Glutamatergic neuron (in vitro differentiated cells): Measurements from ENCODE around the gene MAT2A. TPM values are rescaled to one million over a fixed set of nuclear protein-coding genes. Genes with fewer than 3 reads are reported as not detected.

ENCODE experiments used
- DNase-seq: peaks from one replicate; pipeline ENCODE4 v3.0.0; 2022
- H3K27ac Mint-ChIP-seq: one replicate; pipeline ENCODE4 v1.8.0; 2020; ENCODE audit warnings: mild to moderate bottlenecking, mixed read lengths, inconsistent platforms; ENCODE audit not compliant: unreplicated experiment
- H3K27me3 Mint-ChIP-seq: one replicate; pipeline ENCODE4 v1.8.0; 2020; ENCODE audit warnings: mild to moderate bottlenecking, moderate library complexity, mixed read lengths, inconsistent platforms; ENCODE audit not compliant: unreplicated experiment
- H3K36me3 Mint-ChIP-seq: one replicate; pipeline ENCODE4 v1.8.0; 2020; ENCODE audit warnings: mild to moderate bottlenecking, mixed read lengths, inconsistent platforms; ENCODE audit not compliant: unreplicated experiment
- H3K4me1 Mint-ChIP-seq: one replicate; pipeline ENCODE4 v1.8.0; 2020; ENCODE audit warnings: mild to moderate bottlenecking, low read depth, mixed read lengths, inconsistent platforms; ENCODE audit not compliant: unreplicated experiment
- H3K4me3 Mint-ChIP-seq: one replicate; pipeline ENCODE4 v1.8.0; 2020; ENCODE audit warnings: mild to moderate bottlenecking, mixed read lengths, inconsistent platforms; ENCODE audit not compliant: unreplicated experiment
- H3K9me3 Mint-ChIP-seq: one replicate; pipeline ENCODE4 v1.8.0; 2020; ENCODE audit warnings: mild to moderate bottlenecking, moderate library complexity, mixed read lengths, inconsistent platforms; ENCODE audit not compliant: unreplicated experiment
- CTCF ChIP-seq: fragments of 200-600 bp; sonication (generic); IDR thresholded peaks from one replicate; pipeline ENCODE4 v1.5.0; 2021; ENCODE audit not compliant: partially characterized antibody, unreplicated experiment
- total RNA-seq: library from RNA; stranded (reverse); fragmentation: NEBNext Ultra II Directional; extraction: Animal tissue kit (Norgen Biotek cat#: 25700); gene quantifications from one replicate; pipeline ENCODE4 v1.2.1, GENCODE V29; 2021; ENCODE audit not compliant: unreplicated experiment

Gene MAT2A
- total RNA-seq, 1 donor from 2014 or later: 302 TPM

- no peak overlapping the region for H3K4me3 Mint-ChIP-seq
- DNase-seq: no peak
- H3K27me3 Mint-ChIP-seq: peaks cover 7% of the 10 kb centered on the region
- H3K36me3 Mint-ChIP-seq: no peaks in the 10 kb centered on the region
- H3K9me3 Mint-ChIP-seq: peaks cover 6% of the 10 kb centered on the region
- peaks cover 2% of the 10 kb centered on the region for H3K4me1 Mint-ChIP-seq
- TF ChIP-seq CTCF: no peak
- no peak overlapping the region for H3K27ac Mint-ChIP-seq
These were observed 49.3 kb downstream of the MAT2A start for GRCh38 chr2:85588236-85588635.

GRCh38 chr2:85588645-85589044 lies 49.7 kb downstream of the MAT2A start:
- Mint-ChIP-seq H3K9me3 (peaks cover 6% of the 10 kb centered on the region), H3K27me3 (peaks cover 4% of the 10 kb centered on the region), H3K27ac (no peak overlapping the region), H3K4me1 (peaks cover 2% of the 10 kb centered on the region), H3K36me3 (no peaks in the 10 kb centered on the region), H3K4me3 (peak overlapping the region; percentile 1)
- no peak for TF ChIP-seq CTCF
- no peak for DNase-seq

GRCh38 chr2:85589181-85589580 lies 50.2 kb downstream of the MAT2A start:
- no peak overlapping the region for H3K4me3 Mint-ChIP-seq
- peaks cover 6% of the 10 kb centered on the region for H3K9me3 Mint-ChIP-seq
- H3K36me3 Mint-ChIP-seq: no peaks in the 10 kb centered on the region
- no peak for DNase-seq
- H3K27ac Mint-ChIP-seq: no peak overlapping the region
- peaks cover 4% of the 10 kb centered on the region for H3K27me3 Mint-ChIP-seq
- TF ChIP-seq CTCF: no peak
- peaks cover 2% of the 10 kb centered on the region for H3K4me1 Mint-ChIP-seq

- Mint-ChIP-seq H3K36me3 (no peaks in the 10 kb centered on the region), H3K4me3 (no peak overlapping the region), H3K4me1 (peaks cover 2% of the 10 kb centered on the region), H3K27me3 (peaks cover 3% of the 10 kb centered on the region), H3K9me3 (peaks cover 6% of the 10 kb centered on the region), H3K27ac (no peak overlapping the region)
- no peak for DNase-seq
- TF ChIP-seq CTCF: no peak
These were observed 51.2 kb downstream of the MAT2A start for GRCh38 chr2:85589982-85590791.

GRCh38 chr2:85590950-85591349 lies 52.0 kb downstream of the MAT2A start:
- H3K4me1 Mint-ChIP-seq: peaks cover 2% of the 10 kb centered on the region
- H3K9me3 Mint-ChIP-seq: peaks cover 12% of the 10 kb centered on the region
- no peak overlapping the region for H3K4me3 Mint-ChIP-seq
- peaks cover 9% of the 10 kb centered on the region for H3K27me3 Mint-ChIP-seq
- no peak for TF ChIP-seq CTCF
- H3K36me3 Mint-ChIP-seq: no peaks in the 10 kb centered on the region
- no peak overlapping the region for H3K27ac Mint-ChIP-seq
- no peak for DNase-seq
